K562 (cell line): ENCODE results near the gene DNAH3. TPM values are rescaled to one million over a fixed set of nuclear protein-coding genes. Genes with fewer than 3 reads are reported as not detected.

Experiments used
- CBFA2T3 ChIP-seq: fragments of 450-650 bp; IDR thresholded peaks from 2 replicates; pipeline ENCODE4 v1.6.1; 2017
- CSDE1 ChIP-seq, 2 experiments: fragments of 450-650 bp; IDR thresholded peaks; 2 replicates each; pipeline ENCODE4 v1.6.1; 2016; ENCODE audit warnings: mild to moderate bottlenecking in 1 of 2
- DMBX1 ChIP-seq: fragments of 250-450 bp; sonication (Bioruptor Pico); IDR thresholded peaks from 2 replicates; pipeline ENCODE4 v1.8.0; 2022; ENCODE audit warnings: inconsistent platforms, mild to moderate bottlenecking, moderate library complexity, borderline replicate concordance
- EZH2 ChIP-seq: IDR thresholded peaks from 2 replicates; pipeline ENCODE4 v1.6.1; 2012; ENCODE audit warnings: low read depth, mild to moderate bottlenecking, inconsistent platforms, low read length, borderline replicate concordance
- GABPB2 ChIP-seq: fragments of 250-450 bp; sonication (Bioruptor Pico); conservative IDR thresholded peaks from 2 replicates; pipeline ENCODE4 v1.5.1; 2021; ENCODE audit warnings: mild to moderate bottlenecking
- HDAC3 ChIP-seq: fragments of 450-650 bp; IDR thresholded peaks from 2 replicates; pipeline ENCODE4 v1.6.1; 2018; ENCODE audit warnings: borderline replicate concordance, mild to moderate bottlenecking, moderate library complexity; ENCODE audit not compliant: partially characterized antibody
- MTA2 ChIP-seq: fragments of 450-650 bp; IDR thresholded peaks from 2 replicates; pipeline ENCODE4 v1.6.1; 2016; ENCODE audit warnings: low read depth
- NCOA4 ChIP-seq: fragments of 450-650 bp; IDR thresholded peaks from 2 replicates; pipeline ENCODE4 v1.6.1; 2018; ENCODE audit warnings: mild to moderate bottlenecking; ENCODE audit not compliant: partially characterized antibody
- NFIC ChIP-seq: fragments of 450-650 bp; IDR thresholded peaks from 2 replicates; pipeline ENCODE4 v1.6.1; 2017; ENCODE audit warnings: mild to moderate bottlenecking, inconsistent platforms
- OTX1 ChIP-seq: fragments of 450-650 bp; formaldehyde crosslinking; IDR thresholded peaks from 2 replicates; pipeline ENCODE4 v1.4.0; 2022; ENCODE audit warnings: mild to moderate bottlenecking
- RBM17 ChIP-seq: fragments of 200-400 bp; formaldehyde crosslinking; IDR thresholded peaks from 2 replicates; pipeline ENCODE4 v1.6.1; 2017; ENCODE audit warnings: low read depth, mild to moderate bottlenecking, low read length, borderline replicate concordance
- RBM39 ChIP-seq: fragments of 200-400 bp; formaldehyde crosslinking; optimal IDR thresholded peaks from 2 replicates; pipeline ENCODE3; 2018; ENCODE audit warnings: low read depth, low read length
- RCOR1 ChIP-seq, 2 experiments: IDR thresholded peaks; 2 replicates each; pipeline ENCODE4 v1.6.1; 2012; ENCODE audit warnings: low read depth in 2 of 2, low read length in 2 of 2, borderline replicate concordance in 1 of 2, improper control_type of control experiment in 1 of 2
- SOX6 ChIP-seq: fragments of 450-650 bp; IDR thresholded peaks from 2 replicates; pipeline ENCODE4 v1.6.1; 2014; ENCODE audit warnings: mild to moderate bottlenecking
- STAT6 ChIP-seq: sonication (generic); formaldehyde crosslinking; IDR thresholded peaks from 2 replicates; pipeline ENCODE4 v1.8.1; 2023; ENCODE audit warnings: mild to moderate bottlenecking, missing genetic modification reagents
- TCF7 ChIP-seq: sonication (generic); IDR thresholded peaks from 2 replicates; pipeline ENCODE4 v1.6.1; 2016; ENCODE audit warnings: antibody characterized with exemption, borderline replicate concordance
- TCF7L2 ChIP-seq: fragments of 150-350 bp; IDR thresholded peaks from 2 replicates; pipeline ENCODE4 v1.6.1; 2016; ENCODE audit warnings: low read depth, mild to moderate bottlenecking, low read length, moderate library complexity
- ZKSCAN8 ChIP-seq: fragments of 200-800 bp; sonication (Bioruptor generic); IDR thresholded peaks from 2 replicates; pipeline ENCODE4 v1.6.1; 2016; ENCODE audit warnings: missing genetic modification characterization, missing compliant biosample characterization
- ZNF134 ChIP-seq: fragments of 250-450 bp; sonication (Bioruptor Pico); conservative IDR thresholded peaks from 2 replicates; pipeline ENCODE4 v1.4.0; 2020
- ZNF212 ChIP-seq: fragments of 450-650 bp; formaldehyde crosslinking; IDR thresholded peaks from 2 replicates; pipeline ENCODE4 v1.4.0; 2020; ENCODE audit warnings: mild to moderate bottlenecking
- ZNF217 ChIP-seq: sonication (generic); formaldehyde crosslinking; IDR thresholded peaks from 2 replicates; pipeline ENCODE4 v1.8.0; 2022; ENCODE audit warnings: mild to moderate bottlenecking, missing genetic modification reagents
- ZNF274 ChIP-seq: IDR thresholded peaks from 2 replicates; pipeline ENCODE4 v1.6.1; 2011; ENCODE audit warnings: low read depth, mild to moderate bottlenecking, low read length, moderate library complexity, borderline replicate concordance
- ZNF609 ChIP-seq: sonication (generic); formaldehyde crosslinking; IDR thresholded peaks from 2 replicates; pipeline ENCODE4 v1.8.1; 2023; ENCODE audit warnings: missing genetic modification reagents, mild to moderate bottlenecking, borderline replicate concordance
- polyA plus RNA-seq, 8 experiments: library from polyadenylated mRNA; depleted of rRNA in 4 of 8; stranded (reverse) in 5 of 8; unstranded in 3 of 8; fragments of >200 nt; fragmentation: Nextera tagmentation in 2 of 8; fragmentation: Illumina TruSeq in 1 of 8; extraction: Ambion mirVana in 2 of 8; extraction: Trizol in 1 of 8; gene quantifications; 2 replicates each; pipeline versions ENCODE4 v1.2.1 to v1.2.3, GENCODE V29; 2011 to 2014; ENCODE audit warnings: inconsistent platforms in 1 of 8, missing spikeins in 1 of 8
- total RNA-seq, 7 experiments: library from RNA; depleted of rRNA in 6 of 7; stranded (reverse); fragments of >200 nt in 6 of 7; fragmentation: Illumina TruSeq in 2 of 7; extraction: Trizol in 2 of 7; gene quantifications; 2 replicates each; pipeline versions ENCODE4 v1.2.1 to v1.2.3, GENCODE V29; 2011 to 2021; ENCODE audit warnings: low replicate concordance in 1 of 7

Gene DNAH3
- total and polyA plus RNA-seq, 9 of the 15 experiments (the other 6 are each of a cell fraction or from before 2014, with no cell fraction given), result 0.32 to 0.84 (median 0.44) TPM

- TF ChIP-seq STAT6 (CRISPR knock-in tag) (0 out of 2 replicates have a peak, but pooled peaks have one; percentile 80), CBFA2T3 (no peak), NCOA4 (no peak), RBM39 (no peak), TCF7L2 (peak; percentile 88), OTX1 (CRISPR knock-in tag) (0 out of 2 replicates have a peak, but pooled peaks have one; percentile 31), SOX6 (peak; percentile 15; the same call in 1 of the 2 replicates), ZKSCAN8 (no peak), ZNF609 (CRISPR knock-in tag) (no peak), RCOR1 (IDR thresholded peaks at IDR 0.05; ENCODE audit: borderline replicate concordance in 1 of 2, low read depth in 2 of 2, low read length in 2 of 2) (peak; percentile 52 to 54; a peak in 2 of 4 replicates), TCF7 (no peak), GABPB2 (CRISPR knock-in tag) (no peak), HDAC3 (no peak), NFIC (peak; percentile 12; the same call in 1 of the 2 replicates), ZNF134 (CRISPR knock-in tag) (0 out of 2 replicates have a peak, but pooled peaks have one; percentile 44), RBM17 (no peak), ZNF217 (no peak), MTA2 (no peak), ZNF274 (no peak), CSDE1 (IDR thresholded peaks at IDR 0.05) (peak in 1 of 2 experiments; percentile 54; a peak in 1 of 4 replicates), EZH2 (no peak), DMBX1 (CRISPR knock-in tag) (no peak), ZNF212 (CRISPR knock-in tag) (no peak)
Measured at GRCh38 chr16:20900299-20901067, 250.2 kb downstream of the DNAH3 start, which contains the start of the genes DCUN1D3 and LYRM1 (continued).
